ENCODE measurements around the gene C11orf58.

Gene C11orf58

DNA sequence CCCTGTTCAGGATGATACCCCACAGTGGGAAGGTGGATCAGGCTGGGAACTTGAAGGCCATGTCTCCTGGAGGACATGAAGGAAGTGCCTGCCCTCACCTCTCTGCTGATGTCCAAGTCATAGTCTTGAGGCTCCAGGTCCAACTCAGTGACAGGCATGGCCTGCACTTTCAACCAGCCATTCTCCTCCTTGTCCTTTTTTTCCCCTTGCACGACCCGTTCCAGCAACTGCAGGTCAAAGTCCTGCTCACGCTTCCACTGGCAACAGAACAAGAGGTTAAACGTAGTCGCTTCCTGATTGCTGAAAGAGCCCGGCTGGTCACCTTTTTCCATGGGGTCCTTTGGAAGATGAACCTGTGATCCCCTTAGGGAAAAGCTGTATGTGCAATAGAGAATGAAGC is 47.7 kb downstream of the C11orf58 start:
- no peak for DNase-seq

DNA sequence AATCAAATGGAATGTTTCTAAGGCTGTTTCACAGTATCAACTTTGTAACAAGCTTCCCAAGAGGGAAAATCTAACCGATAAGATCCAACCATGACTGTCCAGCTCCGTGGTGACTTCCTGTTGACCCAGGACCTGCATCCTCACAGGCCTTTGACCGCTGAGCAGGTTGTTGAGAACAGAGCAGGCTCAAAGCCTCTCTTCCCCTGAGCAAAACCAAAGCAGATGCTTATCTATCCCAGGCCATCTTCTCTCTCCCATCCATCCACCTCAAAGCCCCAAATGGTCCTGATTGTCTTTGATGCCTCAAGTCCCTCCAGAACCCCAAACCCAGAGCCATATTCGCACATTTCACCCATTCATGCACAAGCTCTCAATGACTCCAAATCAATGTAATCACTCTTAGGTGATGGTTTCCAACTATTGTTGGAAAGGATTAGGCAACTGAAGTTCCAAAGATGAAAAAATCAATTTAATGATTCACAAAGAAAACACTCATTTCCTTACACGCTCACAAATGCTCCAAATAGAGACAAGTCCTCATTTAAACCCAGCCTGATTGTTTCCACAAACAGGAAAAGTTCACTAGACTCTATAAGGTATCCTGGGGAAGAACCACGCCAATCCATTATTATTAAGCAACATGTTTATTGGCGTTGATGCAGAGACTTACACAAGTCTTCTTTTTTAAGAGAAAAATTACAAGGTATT is 48.7 kb downstream of the C11orf58 start:
- DNase-seq = no peak

DNA sequence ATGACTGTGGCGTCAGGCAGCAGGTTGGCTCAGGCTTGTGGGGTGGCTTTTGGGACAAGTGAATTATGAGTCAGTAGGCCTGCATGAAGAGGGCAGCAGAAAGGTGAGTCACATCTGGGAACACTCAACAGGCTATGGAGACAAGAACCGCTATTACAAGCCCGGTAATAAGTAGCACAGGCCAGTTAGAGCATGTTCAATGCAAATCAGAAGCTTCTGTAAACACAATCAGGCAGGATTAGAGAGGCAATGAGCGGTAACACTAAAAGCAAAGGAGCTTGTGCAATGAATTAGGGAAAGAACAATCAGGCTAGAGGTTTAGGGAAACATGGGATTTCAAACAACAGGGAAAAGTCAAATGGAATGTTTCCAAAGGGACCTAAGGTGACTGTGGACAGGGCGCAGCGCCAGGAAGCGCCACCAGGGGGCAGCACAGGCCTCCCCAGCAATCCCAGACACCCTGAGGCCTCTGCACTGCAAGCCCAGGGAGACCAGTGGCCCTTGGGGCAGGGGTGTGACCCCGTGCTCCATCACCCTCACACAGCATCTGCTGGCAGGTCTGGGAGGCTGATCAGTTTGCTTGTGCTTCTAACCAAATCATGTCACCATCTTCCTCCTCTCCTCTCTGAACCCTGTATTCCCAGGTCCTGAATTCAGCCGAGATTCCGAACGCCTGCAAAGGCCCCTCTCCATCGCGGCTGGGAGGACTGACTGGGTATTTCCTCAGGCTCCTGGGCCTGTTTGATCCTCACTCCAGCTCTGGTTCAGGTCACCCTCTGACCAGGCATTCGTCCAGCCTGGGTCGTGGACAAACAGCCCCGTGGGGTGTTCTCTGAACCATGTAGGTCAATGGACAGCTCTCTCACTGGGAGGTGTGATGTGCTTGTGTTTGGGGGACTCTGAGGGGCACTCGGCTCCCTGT is 50.0 kb downstream of the C11orf58 start:
- peak in 1 of 2 experiments; percentile 70 for DNase-seq

DNA sequence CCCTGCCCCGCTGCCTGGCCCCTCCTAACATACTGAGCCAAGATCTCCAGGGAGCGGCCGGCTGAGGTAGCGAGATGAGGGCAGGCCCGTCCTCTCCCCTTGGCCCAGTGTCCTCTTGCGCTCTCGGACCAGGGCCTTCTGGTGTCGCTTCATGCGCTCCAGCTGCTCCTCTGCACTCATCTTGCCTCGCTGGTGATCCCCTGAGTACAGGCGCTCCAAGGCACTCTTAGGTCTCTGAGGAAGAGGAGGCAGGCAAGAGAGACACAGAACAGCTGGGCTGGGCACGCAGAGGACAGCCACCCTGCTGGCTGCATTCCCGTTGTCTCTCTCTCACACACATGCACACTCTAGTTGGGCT is 50.6 kb downstream of the C11orf58 start:
- no peak for DNase-seq

DNA sequence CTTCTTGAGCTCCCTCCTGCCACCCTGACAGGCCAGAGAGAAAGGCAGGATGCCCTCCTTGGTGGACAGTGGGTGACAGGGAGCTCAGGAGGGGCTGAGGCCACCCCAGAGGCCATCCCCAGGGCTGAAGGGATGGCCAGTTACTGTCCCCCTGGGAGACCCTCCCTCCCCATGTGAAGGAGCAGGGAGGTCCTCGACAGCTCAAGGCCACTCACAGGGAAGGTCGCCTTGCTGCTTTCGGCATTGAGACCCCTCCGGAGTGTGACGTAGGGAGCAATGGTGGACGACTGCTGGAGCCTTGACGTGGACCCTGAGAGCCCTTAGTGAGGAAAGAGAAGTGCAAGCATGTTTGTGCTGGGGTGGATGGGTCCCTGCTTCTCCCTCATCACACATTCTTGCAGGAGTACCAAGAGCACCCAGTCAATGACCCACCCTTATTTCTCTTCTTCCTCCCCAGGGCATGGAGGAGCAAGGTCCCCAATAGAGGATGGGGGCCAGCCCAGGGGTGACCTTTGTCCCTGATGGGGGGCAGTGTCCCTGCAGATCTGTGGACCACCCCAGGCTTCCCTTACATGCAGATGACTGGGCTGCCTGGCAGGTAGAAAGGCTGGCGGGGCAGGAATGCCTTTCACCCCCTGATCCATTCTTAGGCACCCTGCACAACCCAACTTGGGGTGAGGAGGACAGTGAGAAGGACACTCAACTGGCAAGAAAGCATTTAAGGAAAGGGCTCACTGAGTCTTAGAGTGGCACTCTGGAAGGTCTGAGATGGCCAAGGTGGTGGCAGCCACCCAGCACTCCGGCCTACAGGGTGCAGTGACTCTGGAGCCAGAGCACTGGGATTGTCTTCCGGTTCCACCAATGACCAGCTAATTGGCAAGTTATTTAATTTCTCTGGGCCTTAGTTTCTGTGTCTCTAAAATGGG is 51.4 kb downstream of the C11orf58 start:
- no peak for DNase-seq

DNA sequence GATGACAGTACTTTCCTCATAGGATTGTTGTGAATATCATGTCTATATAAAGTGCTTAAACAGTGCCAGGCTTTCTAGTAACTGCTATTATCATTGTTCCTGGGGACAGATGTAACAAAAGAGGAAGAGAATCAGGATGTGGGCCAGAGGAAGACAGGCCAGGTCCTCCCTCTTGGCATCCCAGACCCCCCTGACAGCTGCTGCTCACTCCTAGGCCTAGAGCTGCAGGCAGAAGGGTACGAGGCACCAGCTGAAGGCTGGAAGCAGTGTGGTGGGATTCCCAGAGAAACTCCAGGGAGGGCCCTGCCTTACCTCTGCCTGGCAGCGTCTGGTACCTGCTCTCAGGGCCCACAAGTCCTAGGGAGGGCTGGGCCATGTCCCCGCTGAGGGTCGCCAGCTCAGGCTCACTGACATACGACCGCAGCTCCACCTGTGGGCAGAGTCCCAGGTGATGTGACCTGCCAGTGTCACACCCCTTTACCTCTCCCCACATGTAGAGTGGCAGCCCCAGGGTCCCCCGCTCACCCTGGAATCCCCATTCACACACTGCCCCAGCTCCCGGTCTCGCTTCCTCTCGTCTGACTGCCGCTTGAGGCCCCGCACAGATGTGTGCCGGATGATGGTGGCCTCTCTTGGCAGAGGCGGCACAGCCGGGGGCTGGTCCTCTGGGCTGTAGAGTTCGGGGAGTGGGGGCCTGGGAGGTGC is 52.2 kb downstream of the C11orf58 start:
- DNase-seq = no peak

DNA sequence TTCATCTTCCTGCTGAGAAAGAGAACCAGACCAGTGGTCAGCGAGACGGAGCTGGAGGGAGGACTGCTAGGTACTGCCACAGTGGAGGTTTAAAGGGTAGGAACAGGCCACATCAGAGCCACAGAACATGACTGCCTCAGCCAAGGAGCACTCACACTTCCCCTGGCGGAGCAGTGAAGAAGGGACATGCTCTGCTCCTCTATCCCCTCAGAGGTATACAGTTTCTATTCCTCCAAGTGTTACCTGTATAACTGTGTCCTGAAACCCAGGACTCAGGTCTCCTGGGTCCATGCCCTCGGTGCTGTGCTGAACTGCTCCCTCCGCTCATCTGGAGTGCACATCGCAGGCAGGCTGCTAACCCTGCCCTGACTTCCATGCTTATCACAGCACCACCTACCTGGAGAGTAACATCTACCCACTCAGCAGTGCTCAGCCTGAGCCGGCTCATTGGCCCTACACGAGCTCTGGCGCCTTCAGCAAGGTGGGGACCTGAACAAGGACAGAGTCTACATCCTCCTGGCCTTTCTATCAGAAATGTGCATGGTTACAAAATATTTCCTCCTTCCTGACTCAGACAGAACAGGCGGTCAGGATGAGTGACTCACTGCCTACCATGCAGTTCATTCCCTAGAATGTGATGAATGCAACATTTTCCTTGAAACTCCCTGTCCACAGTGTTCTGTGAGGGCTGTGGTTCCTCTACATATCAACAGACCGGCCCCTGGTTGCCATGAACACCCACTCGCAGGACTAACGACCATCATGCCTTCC is 52.9 kb downstream of the C11orf58 start:
- DNase-seq = peak; percentile 82 to 89

DNA sequence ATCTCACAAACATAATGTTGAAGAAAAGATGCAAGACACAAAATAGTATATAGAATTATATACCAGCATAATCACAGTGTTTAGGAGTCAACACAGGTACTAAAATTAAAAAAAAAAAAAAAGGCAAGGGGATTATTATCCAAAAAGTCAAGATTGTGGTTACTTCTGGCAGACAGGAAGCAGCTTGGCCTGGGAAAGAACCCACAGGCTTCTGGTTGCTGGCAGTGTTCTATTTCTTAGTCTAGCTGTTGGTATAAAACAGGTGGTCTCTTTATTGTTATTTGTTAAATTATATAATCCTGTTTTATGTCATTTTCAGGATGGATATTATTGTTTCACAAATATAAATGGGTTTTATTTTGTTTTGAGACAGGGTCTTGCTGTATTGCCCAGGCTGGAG is 54.0 kb downstream of the C11orf58 start:
- no peak for DNase-seq

DNA sequence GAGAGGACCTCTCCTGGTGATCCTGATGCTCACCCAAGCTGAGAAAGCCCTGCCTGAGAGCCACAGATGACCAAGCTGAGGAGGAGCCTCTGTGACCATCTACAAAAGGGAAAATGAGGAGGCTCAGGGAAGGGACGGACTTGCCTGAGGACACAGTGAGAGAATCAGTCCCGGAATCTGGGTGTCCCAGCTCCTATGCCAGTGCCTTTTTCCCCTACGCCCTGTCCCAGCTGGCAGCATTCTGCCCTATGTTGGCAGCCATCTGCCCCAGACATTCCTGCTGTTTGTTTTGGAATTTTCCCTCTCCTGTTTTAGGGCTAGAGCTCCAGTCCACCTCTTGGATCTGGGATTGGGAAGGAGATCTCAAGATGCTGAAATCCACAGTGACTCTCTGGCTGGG is 54.6 kb downstream of the C11orf58 start:
- DNase-seq = no peak

DNA sequence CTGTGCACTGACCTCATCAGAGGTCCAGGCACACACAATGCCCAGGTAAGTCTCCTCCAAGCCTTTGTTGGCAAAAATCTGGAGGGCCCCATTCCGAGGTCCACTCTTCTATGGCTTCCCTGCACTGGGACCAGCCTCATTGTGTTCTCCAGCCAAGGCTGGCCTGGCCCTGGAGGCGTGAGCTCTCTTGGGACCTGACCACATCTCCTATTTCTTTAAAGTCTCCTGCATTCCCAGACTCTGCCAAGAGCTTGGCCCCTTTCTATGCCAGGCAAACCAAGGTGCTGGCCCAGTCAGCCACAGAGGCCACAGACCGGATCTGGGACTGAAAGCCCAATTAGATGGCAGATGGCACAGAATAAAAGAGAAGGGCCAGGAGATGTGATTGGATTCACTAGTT is 55.1 kb downstream of the C11orf58 start:
- no peak for DNase-seq

DNA sequence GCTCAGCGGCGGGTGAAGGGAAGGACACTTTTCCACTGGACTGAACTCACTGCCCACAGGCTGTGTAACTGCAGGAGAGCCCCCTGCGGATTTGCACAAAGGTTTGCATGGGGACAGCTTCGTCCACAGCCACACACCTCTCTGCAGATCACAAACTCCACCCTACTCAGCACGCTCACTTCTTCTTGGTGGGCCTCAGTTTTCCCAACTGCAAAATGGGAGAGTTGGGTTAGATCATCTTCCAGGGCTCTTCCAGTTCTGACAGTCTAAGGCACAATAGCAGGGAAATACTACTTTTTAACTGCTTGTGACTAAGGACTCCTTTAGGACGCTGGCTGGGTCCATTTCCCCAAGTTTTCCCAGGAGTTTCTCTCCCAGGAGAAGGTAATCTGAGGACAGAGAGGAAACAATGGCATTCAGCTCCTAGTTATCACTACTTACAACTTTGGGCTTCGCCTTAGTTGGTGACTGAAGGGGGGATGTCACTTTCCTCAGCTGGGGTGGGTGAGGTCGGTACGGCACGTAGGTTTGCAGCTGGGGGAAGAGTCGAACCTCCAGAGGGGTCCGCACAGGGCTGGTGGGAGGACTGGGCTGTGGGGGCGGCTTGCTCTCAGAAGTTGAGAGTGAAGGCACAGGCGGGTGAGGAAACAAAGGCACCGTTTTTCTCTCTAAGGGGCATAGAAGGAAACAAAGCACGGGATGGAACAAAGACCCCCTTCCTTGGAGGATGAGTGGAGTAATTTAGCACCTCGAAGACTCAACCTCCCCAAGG is 55.8 kb downstream of the C11orf58 start:
- DNase-seq = no peak

DNA sequence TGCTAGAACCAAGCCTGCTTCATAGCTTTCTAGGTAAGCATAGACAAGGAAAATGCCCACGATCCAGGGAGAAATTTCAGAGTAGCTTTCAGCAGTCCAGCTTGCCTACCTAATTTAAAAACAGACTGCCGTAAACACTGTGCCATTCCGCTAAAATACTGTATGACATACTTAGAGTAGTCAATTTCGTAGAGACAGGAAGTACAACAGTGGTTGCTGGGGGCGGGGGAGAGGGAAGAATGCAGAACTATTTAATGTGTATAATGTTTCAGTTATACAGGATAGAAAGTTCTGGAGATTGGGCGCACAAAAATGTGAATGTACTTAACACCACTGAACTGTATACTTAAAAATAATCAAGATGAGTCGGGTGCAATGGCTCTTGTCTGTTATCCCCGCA is 56.7 kb downstream of the C11orf58 start:
- DNase-seq = no peak

DNA sequence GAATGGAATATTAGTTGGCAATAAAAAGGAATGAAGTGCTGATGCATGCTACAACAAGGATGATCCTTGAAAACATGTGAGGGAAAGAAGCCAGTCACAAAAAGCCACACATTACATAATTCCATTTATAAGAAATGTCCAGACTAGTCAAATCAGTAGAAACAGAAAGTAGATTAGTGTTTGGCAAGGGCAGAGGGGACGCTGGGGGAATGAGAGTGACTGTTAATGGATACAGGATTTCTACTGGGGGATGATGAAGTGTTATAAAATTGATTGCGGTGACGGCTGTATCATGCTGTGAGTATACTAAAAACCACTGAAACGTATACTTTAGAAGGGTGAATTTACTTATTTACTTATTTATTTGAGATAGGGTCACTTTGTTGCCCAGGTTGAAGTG is 57.9 kb downstream of the C11orf58 start:
- DNase-seq = no peak

DNA sequence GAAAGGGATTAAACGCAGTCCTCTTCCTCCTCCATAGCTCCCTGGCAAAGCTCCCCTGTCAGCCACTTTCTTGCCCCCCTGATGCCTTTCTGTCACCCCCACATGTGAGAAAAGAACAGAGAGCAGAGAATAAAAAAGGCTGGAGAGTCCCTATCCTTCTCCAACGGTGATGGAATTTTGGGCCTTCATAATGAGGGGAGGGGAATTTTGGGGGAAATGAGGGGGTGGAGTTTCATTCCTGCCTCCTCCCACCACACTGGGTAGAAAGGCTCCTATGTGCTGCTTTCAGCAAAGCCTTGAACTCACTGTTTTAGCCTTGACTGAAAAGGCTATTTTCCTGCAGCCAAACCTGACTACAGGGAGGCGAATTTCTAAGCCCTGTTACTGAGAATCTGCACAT is 59.3 kb downstream of the C11orf58 start:
- no peak for DNase-seq

DNA sequence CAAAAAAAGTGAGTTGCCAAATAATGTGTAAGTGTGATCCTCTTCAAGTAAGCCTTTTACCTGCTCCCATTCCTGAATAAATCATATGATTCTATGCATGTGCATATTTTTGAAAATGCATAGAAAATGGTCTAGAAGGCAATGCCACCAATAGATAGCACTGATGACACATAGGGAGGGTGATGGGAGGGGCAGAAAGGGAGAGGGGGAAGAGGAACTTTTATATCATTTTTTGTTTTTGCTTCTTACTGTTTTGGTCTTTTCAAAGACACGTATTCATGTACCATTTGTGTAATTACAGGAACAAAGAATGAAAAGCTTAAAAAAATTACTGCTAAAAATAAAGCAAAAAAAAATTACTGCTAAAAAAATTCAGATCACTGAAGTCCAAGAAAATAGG is 60.8 kb downstream of the C11orf58 start:
- DNase-seq = no peak

DNA sequence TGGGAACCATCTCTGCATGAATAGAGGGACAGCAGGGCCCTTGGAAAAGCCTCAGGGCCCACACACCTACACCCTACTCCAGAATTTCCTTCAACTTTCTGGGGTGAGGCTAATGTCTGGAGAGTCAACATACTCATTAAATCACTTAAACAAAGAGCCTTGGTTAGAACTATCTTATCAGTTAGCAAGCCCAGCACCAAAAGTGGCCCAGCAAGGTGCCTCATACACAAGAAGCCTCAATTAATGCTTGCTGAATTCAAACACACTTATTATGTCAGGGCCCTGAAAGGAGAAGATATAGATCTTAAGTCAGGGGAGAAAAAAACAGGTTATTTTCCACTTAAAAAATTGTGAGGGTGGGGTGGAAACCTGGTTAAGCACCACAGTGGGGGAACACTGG is 61.4 kb downstream of the C11orf58 start:
- no peak for DNase-seq

DNA sequence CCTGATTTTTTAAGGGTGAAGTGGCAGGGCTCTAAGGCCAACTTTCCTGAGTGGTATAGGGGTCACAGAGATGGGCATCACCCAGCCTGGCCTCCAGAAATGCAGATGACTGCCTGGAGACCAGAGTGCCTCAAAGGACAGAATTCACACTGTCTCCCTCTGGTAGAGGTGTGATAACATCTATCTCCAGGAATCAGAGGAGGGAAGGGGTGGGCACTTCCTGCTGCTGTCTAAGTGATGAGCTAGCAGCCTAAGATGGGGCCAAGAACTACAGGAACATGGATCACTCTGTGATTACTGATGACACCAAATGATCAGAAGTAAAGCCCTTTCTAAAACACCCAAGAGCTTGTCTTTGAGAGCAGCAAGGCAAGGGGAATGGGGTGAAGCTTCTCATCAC is 61.9 kb downstream of the C11orf58 start:
- no peak for DNase-seq

DNA sequence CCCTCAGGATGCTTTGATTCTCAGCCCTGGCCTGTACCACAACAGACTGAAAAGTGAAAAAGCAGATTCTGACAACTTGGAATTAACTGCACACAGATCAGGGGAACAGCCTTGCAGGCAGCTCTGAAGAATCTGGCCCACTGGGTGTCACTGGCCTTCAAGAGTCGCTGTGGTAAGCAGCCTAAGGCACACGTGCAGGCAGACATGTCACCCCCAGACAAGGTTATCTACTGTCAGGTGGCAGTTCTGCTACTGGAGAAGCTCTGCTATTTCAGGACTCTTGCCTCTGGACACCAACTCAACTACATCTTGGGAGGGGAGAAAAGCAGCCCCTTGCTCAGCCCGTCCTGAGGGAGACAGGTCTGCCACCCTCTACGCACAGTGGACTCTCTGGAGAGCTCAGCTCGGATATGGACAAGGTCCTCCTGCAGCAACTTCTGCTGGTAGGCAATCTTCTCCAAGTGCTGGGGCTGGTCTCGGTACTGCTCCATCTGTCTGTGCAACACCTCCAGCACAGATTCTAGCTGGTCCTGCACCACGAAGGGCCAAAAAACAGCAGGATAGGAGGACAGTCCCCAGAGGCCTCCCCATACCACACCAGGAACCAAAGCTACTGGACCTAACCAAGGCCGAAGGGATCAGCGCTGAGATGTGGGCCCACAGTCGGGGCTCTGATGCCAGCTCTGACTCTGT is 63.0 kb downstream of the C11orf58 start:
- no peak for DNase-seq

DNA sequence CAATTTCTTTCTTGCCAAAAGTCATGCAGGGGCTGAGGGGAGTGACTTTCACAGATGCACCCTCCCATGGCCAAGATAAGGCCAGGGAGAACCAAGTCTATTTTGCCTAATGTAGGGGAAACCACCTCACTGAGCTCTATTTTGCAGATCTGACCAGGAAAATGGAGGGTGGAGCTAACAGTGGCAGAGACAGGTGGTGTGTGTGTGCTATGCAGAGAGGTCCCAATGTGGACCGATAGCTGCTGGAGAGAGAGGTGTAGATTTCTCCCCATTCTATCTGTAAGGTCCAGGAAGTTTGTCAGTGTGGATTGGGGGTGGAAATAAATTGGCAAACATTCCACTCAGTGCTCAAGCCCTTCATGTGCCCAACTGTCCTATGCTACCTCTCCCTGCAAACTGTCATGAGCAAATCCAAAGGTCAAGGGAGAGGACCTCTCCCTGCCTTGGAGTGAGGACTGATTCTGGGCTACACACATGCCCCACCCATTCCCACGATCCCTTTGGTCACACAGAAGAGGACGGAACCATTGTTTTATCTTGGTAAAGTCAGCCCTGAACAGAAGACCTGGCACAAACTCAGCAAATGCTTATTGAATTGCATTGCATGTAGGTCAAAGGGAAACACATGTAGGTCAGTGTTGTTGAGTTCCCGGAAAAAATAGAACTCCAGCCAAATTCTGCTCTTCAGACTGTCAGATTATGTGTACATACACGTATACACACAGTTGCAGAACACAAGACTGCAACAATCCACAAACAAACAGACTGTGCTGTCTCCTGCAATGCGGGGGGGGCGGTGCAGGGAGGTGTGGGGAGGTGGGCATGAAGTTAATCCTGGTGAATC is 65.9 kb downstream of the C11orf58 start:
- no peak for DNase-seq
